GM23248 (cell line): Measurements from ENCODE around the gene MAPK4.

ENCODE experiments used
- EZH2 ChIP-seq: fragments of 200-600 bp; sonication (generic); IDR thresholded peaks from 2 replicates; pipeline ENCODE4 v1.6.1; 2018; ENCODE audit warnings: antibody characterized with exemption, mild to moderate bottlenecking; ENCODE audit not compliant: insufficient read depth, poor library complexity, severe bottlenecking
- EZH2phosphoT487 ChIP-seq: fragments of 200-600 bp; sonication (generic); IDR thresholded peaks from 2 replicates; pipeline ENCODE4 v1.6.1; 2018; ENCODE audit warnings: antibody characterized with exemption, moderate library complexity, mild to moderate bottlenecking, low read depth; ENCODE audit not compliant: insufficient read depth

GRCh38 chr18:50707855-50708469 lies 148.1 kb downstream of the MAPK4 start:
- TF ChIP-seq EZH2 (no peak), EZH2phosphoT487 (no peak)
